SHP77 (cell line): ENCODE data around the gene KRT4.
A peak's percentile ranks its signal among the peaks of the same experiment; 100 is the strongest.

Experiments
- DNase-seq, 2 experiments: peaks; one replicate each; lab custom pipeline; 2025; lab: John Stamatoyannopoulos, UW

KRT4 gene

DNA sequence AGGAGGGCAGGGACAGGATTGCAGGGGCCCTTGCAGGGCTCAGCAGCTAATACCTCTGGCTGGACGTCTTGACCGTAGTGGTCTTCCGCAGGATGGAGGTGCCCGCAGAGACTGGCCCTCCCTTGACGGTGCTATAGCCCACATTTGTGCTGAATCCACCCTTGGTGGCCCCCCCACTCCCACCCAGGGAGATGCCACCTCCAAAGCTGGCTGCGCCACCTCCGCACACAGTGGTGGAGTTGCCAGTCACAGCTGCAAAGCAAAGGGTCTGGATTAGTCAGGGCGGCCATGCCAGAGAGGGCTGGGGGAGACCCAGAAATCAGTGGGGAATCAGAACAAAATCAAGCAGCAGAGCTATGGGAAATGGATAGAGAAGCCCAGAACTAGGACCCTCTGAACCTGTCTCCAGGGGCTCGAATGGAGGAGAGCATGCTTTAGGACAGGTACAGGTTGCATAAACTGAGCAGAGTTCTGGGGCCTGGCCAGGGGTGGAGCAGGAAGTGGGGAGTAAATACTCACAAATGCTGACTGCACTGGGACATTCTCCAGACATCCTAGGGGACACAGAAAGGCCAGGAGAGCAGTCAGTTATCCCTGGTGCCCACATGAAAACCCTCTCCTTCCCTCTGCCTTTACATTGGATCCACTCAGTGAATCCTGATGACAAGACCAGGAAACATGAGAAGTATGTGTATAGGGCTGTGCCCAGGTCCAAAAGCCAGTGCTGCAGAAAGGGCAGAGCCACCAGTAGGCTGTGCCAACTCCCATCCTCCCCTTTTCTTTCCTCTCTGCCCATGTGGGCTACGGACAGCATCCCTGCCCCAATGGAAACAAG lies 8.1 kb upstream of the KRT4 start:
- no peak for DNase-seq

- no peak for DNase-seq
Measured at GRCh38 chr12:52821071-52821730, 7.3 kb upstream of the KRT4 start.

- DNase-seq: no peak
Measured at GRCh38 chr12:52820521-52820920, 6.6 kb upstream of the KRT4 start.

- DNase-seq: no peak
Measured at GRCh38 chr12:52819731-52820510, 6.0 kb upstream of the KRT4 start.

DNA sequence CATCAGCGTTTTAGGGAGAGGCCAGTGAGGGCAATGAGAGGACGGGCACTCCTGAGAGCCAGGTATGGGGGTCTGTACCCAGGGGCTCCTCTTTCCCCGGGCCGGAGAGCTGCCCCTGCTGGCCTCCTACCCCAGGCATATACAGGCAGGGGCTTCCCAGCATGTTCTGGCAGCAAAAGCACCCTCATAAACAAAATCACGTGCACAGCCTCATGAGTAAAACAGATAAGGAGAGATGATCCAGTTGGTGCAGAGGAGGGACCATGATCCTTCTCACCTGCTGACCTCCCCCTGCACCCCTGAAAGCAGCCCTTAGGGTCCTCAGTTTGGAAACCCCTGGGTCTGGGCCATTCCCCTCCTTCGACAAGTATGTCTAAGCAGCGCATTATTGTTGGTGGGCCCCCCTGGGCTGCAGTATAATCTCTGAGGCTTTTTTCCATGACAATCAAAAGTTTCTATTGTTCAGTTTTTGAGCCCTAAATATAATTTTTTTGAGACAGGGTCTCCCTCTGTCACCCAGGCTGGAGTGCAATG lies 5.0 kb upstream of the KRT4 start:
- DNase-seq: no peak

- DNase-seq: peak; percentile 63 to 75
Measured at GRCh38 chr12:52818388-52818787, 4.5 kb upstream of the KRT4 start.

- DNase-seq: no peak
Measured at GRCh38 chr12:52817699-52818238, 3.9 kb upstream of the KRT4 start.

- no peak for DNase-seq
Measured at GRCh38 chr12:52817003-52817698, 3.2 kb upstream of the KRT4 start.

- DNase-seq: no peak
Measured at GRCh38 chr12:52815676-52816588, 2.0 kb upstream of the KRT4 start.

DNA sequence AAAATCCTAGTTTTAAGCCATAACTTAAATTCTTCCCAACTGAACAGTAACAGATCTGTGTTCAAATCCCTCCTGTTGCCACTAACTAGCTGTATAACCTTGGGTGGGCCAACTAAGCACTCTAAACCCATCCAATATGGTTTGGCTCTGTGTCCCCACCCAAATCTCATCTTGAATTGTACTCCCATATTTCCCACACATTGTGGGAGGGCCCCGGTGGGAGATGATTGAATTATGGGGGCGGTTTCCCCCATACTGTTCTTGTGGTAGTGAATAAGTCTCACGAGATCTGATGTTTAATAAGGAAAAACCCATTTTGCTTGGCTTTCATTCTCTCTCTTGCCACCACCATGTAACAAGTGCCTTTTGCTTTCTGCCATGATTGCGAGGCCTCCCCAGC lies 1.2 kb upstream of the KRT4 start:
- no peak for DNase-seq

DNA sequence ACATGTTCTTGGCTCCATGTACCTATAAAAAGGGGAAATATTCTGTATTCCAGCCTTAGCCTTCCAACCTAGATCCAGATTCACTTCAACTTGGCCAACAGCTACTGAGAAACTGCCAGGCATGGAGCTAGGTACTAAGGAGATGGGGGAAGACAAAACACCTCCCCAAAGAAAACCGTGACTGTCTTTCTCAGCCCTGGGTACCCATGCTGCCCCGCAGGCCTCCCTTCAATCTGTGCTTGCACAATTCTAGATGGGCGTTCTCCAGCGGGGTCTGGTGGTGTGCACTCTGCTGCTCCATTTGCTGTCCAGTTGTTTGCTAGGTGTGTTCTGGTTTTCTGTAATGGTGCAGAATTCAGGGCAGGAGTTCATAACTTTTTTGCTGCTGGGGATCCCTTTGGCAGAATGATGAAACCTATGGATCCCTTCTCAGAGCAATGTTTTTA lies 817 bp upstream of the KRT4 start:
- no peak for DNase-seq

GRCh38 chr12:52813203-52813819 lies 605 bp downstream of the KRT4 start:
- DNase-seq: no peak

- no peak for DNase-seq
Measured at GRCh38 chr12:52812749-52813148, 1.2 kb downstream of the KRT4 start.

- no peak for DNase-seq
Measured at GRCh38 chr12:52812073-52812400, 1.9 kb downstream of the KRT4 start.

DNA sequence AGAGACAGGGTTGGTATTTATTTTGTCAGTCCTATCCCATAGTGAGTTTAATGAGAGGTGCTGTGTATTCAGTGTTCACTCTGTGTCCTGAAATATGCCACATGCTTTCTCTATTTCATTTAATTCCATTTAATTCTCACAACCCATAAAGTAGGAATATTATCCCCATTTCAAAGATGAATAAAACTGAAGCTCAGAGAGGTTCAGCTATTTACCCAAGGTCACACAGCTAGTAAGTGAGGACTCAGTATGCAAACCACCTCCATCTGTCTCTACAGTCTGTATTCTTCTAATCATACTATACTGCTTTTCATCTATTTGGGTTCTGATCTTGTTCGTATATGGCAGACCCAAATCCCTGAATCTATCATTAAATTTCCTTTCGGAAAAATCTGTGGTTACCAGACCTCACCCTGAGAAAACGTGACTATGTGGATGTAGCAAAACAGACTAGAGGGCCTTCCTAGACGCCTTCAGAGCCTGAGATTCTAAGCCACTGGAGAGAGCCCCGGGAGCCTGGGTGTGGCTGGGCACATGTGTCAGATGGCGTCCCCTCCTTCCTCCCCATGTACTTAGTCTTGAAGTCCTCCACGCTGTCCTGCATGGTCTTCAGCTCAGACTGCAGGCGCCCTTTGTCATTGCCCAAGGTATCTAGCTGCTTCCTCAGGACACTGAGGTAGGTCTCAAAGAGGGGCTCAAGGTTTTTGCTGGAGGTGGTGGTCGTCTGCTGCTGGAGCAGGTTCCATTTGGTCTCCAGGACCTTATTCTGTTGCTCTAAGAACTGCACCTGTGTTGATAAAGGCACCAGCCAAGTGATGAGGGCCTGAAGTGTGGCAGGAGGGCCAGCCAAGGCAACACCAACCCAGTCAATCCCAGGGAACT lies 2.5 kb downstream of the KRT4 start:
- DNase-seq: no peak

GRCh38 chr12:52810554-52810953 lies 3.4 kb downstream of the KRT4 start:
- no peak for DNase-seq

- no peak for DNase-seq
Measured at GRCh38 chr12:52809166-52809565, 4.8 kb downstream of the KRT4 start.

DNA sequence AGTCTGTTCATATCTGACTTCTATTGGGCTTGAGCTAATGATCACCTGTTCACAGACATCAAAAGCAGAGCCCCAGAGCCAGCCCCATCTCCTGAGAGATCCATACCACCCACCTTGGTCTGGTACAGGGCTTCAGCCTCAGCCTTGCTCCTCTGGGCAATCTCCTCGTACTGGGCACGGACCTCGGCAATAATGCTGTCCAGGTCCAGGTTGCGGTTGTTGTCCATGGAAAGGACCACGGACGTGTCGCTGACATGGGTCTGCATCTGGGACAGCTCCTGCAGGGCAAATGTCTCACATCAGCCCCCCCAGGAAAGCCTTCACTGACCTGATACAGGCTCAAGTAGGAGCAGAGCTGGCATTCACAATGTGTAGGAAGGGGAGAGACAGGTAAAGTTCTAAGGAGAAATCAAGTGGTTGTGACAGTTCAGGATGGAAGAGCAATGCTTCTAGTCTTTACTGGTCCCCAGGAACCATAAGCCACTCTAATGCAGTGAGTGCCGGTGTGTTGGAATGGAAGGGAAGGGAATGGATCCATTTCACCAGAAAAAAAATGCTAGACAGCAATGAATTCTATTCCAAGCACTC lies 5.2 kb downstream of the KRT4 start:
- DNase-seq: no peak
